ENCODE data around the gene SNAP91.

- TF ChIP-seq CTCF (IDR thresholded peaks at IDR 0.05) (no peak), POLR2A (IDR thresholded peaks at IDR 0.05) (no peak)
These were observed 95.5 kb downstream of the SNAP91 start for GRCh38 chr6:83613378-83613777.
